Lung (tissue), 12 donors: ENCODE results near the gene NDUFB2. TPM values are rescaled to one million over a fixed set of nuclear protein-coding genes. Genes with fewer than 3 reads are reported as not detected.

Source experiments
- ATAC-seq: fragments of 200-7000 bp; cut with Tn5 transposase; one replicate; pipeline ENCODE4 v1.9.1; 2020; ENCODE audit warnings: moderate number of reproducible peaks; ENCODE audit not compliant: insufficient read depth, low FRiP score
- DNase-seq, 3 donors: peaks; one replicate each; pipeline ENCODE4 v3.0.0-alpha.2; 2013 to 2017
- H3K27ac ChIP-seq, 2 donors: one replicate each; pipeline ENCODE4 v1.5.1; 2013; ENCODE audit warnings: mild to moderate bottlenecking in 2 of 2, moderate library complexity in 2 of 2, control low read depth in 1 of 2, inconsistent platforms in 1 of 2, low read depth in 1 of 2, low read length in 1 of 2
- H3K27me3 ChIP-seq, 3 donors: one replicate each; pipeline ENCODE4 v1.5.1; 2013; ENCODE audit warnings: low read length in 2 of 3; ENCODE audit not compliant: control insufficient read depth in 3 of 3, insufficient read depth in 3 of 3
- H3K36me3 ChIP-seq, 4 donors: one replicate each; pipeline ENCODE4 v1.5.1; 2013; ENCODE audit warnings: low read length in 4 of 4, mild to moderate bottlenecking in 1 of 4, moderate library complexity in 1 of 4; ENCODE audit not compliant: control insufficient read depth in 4 of 4, insufficient read depth in 4 of 4
- H3K4me1 ChIP-seq, 5 donors: one replicate each; pipeline ENCODE4 v1.5.1; 2013; ENCODE audit warnings: low read length in 5 of 5, mild to moderate bottlenecking in 2 of 5, moderate library complexity in 1 of 5; ENCODE audit not compliant: control insufficient read depth in 5 of 5, insufficient read depth in 5 of 5
- H3K4me3 ChIP-seq: one replicate; pipeline ENCODE4 v1.5.1; 2013; ENCODE audit warnings: mild to moderate bottlenecking, control low read depth, moderate library complexity
- H3K9ac ChIP-seq, 2 donors: one replicate each; pipeline ENCODE4 v1.5.1; 2013; ENCODE audit warnings: low read length in 2 of 2, control low read depth in 1 of 2; ENCODE audit not compliant: insufficient read depth in 1 of 2
- H3K9me3 ChIP-seq, 4 donors: one replicate each; pipeline ENCODE4 v1.5.1; 2013; ENCODE audit warnings: low read length in 3 of 4, mild to moderate bottlenecking in 1 of 4, moderate library complexity in 1 of 4; ENCODE audit not compliant: control insufficient read depth in 4 of 4, insufficient read depth in 3 of 4
- WGBS, 2 donors: extraction: QIAGEN DNeasy Blood & Tissue Kit; methylation state at CpG; one replicate each; pipeline ENCODE4 v1.1.7; 2013; 5-methylcytosine and 5-hydroxymethylcytosine counted together
- polyA plus RNA-seq, 2 donors: library from polyadenylated mRNA; stranded (reverse); fragments of 200-250 nt; gene quantifications; one replicate each; pipeline ENCODE4 v1.2.1, GENCODE V29; 2013
- total RNA-seq, 2 donors: library from RNA; depleted of rRNA in 1 of 2; stranded (reverse); fragments of >200 nt in 1 of 2; gene quantifications; one replicate each; pipeline ENCODE4 v1.2.1, GENCODE V29; 2014 to 2021
- TF ChIP-seq, protein P1 (sequence below): IDR thresholded peaks from 2 replicates; pipeline ENCODE4 v1.5.1; 2012; ENCODE audit warnings: mild to moderate bottlenecking; ENCODE audit errors: control extremely low read depth, extremely low read depth
- donor health status: control.
- donor health status: control.
- donor health status: Bipolar disorder and iron deficiency.
- donor health status: healthy.
- donor health status: DM: yes; HTN: yes; CAD: no.

NDUFB2 gene
- total and polyA plus RNA-seq, 4 donors, result 52.3 to 327 (median 190) TPM

- Histone ChIP-seq H3K9me3 (no peaks in the 10 kb centered on the region), H3K9ac (peak overlapping the region; percentile 55 to 90), H3K36me3 (peaks cover 0 to 2% (median under 1%) of the 10 kb centered on the region in 4 donors), H3K4me1 (peaks cover 0 to 18% (median 9%) of the 10 kb centered on the region in 5 donors), H3K4me3 (no peak overlapping the region), H3K27ac (peak overlapping the region; percentile 93 to 95), H3K27me3 (no peaks in the 10 kb centered on the region)
- TF ChIP-seq, protein P1, sequence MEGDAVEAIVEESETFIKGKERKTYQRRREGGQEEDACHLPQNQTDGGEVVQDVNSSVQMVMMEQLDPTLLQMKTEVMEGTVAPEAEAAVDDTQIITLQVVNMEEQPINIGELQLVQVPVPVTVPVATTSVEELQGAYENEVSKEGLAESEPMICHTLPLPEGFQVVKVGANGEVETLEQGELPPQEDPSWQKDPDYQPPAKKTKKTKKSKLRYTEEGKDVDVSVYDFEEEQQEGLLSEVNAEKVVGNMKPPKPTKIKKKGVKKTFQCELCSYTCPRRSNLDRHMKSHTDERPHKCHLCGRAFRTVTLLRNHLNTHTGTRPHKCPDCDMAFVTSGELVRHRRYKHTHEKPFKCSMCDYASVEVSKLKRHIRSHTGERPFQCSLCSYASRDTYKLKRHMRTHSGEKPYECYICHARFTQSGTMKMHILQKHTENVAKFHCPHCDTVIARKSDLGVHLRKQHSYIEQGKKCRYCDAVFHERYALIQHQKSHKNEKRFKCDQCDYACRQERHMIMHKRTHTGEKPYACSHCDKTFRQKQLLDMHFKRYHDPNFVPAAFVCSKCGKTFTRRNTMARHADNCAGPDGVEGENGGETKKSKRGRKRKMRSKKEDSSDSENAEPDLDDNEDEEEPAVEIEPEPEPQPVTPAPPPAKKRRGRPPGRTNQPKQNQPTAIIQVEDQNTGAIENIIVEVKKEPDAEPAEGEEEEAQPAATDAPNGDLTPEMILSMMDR, result no peak
- DNase-seq (peak; percentile 96 to 97 (median 96)), ATAC-seq (no peak)
- 29 to 35% methylated on average over 23 of the region's 23 CpGs for WGBS, 2 donors
These were observed 356 bp upstream of the NDUFB2 start for GRCh38 chr7:140696024-140696679.

GRCh38 chr7:140697447-140698143 is 1.1 kb downstream of the NDUFB2 start:
- H3K36me3 ChIP-seq, result peaks cover 0 to 2% (median 0%) of the 10 kb centered on the region in 4 donors
- H3K9ac ChIP-seq, result peak overlapping the region; percentile 46 to 58
- peak overlapping the region in 1 of 2 donors; percentile 93 for H3K27ac ChIP-seq
- TF ChIP-seq, protein P1, result no peak
- peak overlapping the region; percentile 90 for H3K4me3 ChIP-seq
- peaks cover 0 to 18% (median 9%) of the 10 kb centered on the region in 5 donors for H3K4me1 ChIP-seq
- WGBS, 2 donors, result 28 to 32% methylated on average over 24 of the region's 24 CpGs
- no peak for DNase-seq
- no peaks in the 10 kb centered on the region for H3K9me3 ChIP-seq
- H3K27me3 ChIP-seq, result no peaks in the 10 kb centered on the region
- ATAC-seq, result no peak

- Histone ChIP-seq H3K4me1 (peaks cover 0 to 18% (median 9%) of the 10 kb centered on the region in 5 donors), H3K9ac (no peak overlapping the region), H3K36me3 (peaks cover 0 to 3% (median 1%) of the 10 kb centered on the region in 4 donors), H3K27ac (no peak overlapping the region), H3K9me3 (no peaks in the 10 kb centered on the region), H3K4me3 (no peak overlapping the region), H3K27me3 (no peaks in the 10 kb centered on the region)
- TF ChIP-seq, protein P1, result no peak
- DNase-seq (no peak), ATAC-seq (no peak)
- 78 to 94% methylated on average over 8 of the region's 8 CpGs for WGBS, 2 donors
These were observed 2.0 kb downstream of the NDUFB2 start for GRCh38 chr7:140698477-140698876.
